Mononuclear cell (primary cell): Measurements from ENCODE around the gene RSPH3. TPM values are rescaled to one million over a fixed set of nuclear protein-coding genes. Genes with fewer than 3 reads are reported as not detected.
"Not testable (repeated sequence)": the region's sequence is repeated elsewhere in the genome, so short reads cannot be mapped to it uniquely, and the experiment has no call there.

Experiments
- H3K27me3 ChIP-seq: 2 replicates; pipeline ENCODE4 v1.6.0; 2011; ENCODE audit warnings: low read length, control low read depth; ENCODE audit not compliant: insufficient read depth
- H3K4me1 ChIP-seq: 2 replicates; pipeline ENCODE4 v1.5.1; 2011; ENCODE audit warnings: mild to moderate bottlenecking, low read length, control low read depth; ENCODE audit not compliant: insufficient read depth
- H3K4me3 ChIP-seq: 2 replicates; pipeline ENCODE4 v1.5.1; 2011; ENCODE audit warnings: mild to moderate bottlenecking, low read length, moderate library complexity
- H3K9me3 ChIP-seq: 2 replicates; pipeline ENCODE4 v1.5.1; 2011; ENCODE audit warnings: low read depth, mild to moderate bottlenecking, control low read depth, low read length
- total RNA-seq: library from RNA; depleted of rRNA; stranded (reverse); fragments of >200 nt; gene quantifications from one replicate; pipeline ENCODE4 v1.2.3, GENCODE V29; 2012

The RSPH3 gene
- 1.3 TPM for total RNA-seq

- Histone ChIP-seq H3K4me1 (peaks cover 24% of the 10 kb centered on the region), H3K9me3 (no peaks in the 10 kb centered on the region), H3K27me3 (no peaks in the 10 kb centered on the region), H3K4me3 (peak within 1 kb of the TSS; percentile 79)
Measured at GRCh38 chr6:158999666-159000403, at the start of gene RSPH3. TSS of gene RSPH3 (minus strand) at chr6:159000202. CDS start at chr6:158999550, 652 bp downstream.

GRCh38 chr6:159047891-159048685 is 48.1 kb upstream of the RSPH3 start:
- no peaks in the 10 kb centered on the region for H3K27me3 ChIP-seq
- H3K9me3 ChIP-seq, result no peaks in the 10 kb centered on the region
- H3K4me3 ChIP-seq, result no peak overlapping the region
- H3K4me1 ChIP-seq, result peaks cover 19% of the 10 kb centered on the region

GRCh38 chr6:159045801-159046200 is 45.8 kb upstream of the RSPH3 start:
- no peak overlapping the region for H3K4me3 ChIP-seq
- H3K4me1 ChIP-seq, result peaks cover 34% of the 10 kb centered on the region
- H3K27me3 ChIP-seq, result no peaks in the 10 kb centered on the region
- no peaks in the 10 kb centered on the region for H3K9me3 ChIP-seq

GRCh38 chr6:159044899-159045727 is 45.1 kb upstream of the RSPH3 start, which contains the start of gene TAGAP:
TSS of gene TAGAP (minus strand) at chr6:159044991. CDS start at chr6:159044146, 845 bp downstream.
- Histone ChIP-seq H3K27me3 (no peaks in the 10 kb centered on the region), H3K9me3 (no peaks in the 10 kb centered on the region), H3K4me1 (peaks cover 41% of the 10 kb centered on the region), H3K4me3 (peak within 1 kb of the TSS; percentile 93)

- Histone ChIP-seq H3K4me3 (peak overlapping the region; percentile 93), H3K27me3 (no peaks in the 10 kb centered on the region), H3K9me3 (no peaks in the 10 kb centered on the region), H3K4me1 (peaks cover 47% of the 10 kb centered on the region)
Measured at GRCh38 chr6:159043947-159044346, 43.9 kb upstream of the RSPH3 start.

GRCh38 chr6:159043251-159043650 is 43.2 kb upstream of the RSPH3 start:
- Histone ChIP-seq H3K9me3 (no peaks in the 10 kb centered on the region), H3K4me3 (peak overlapping the region; percentile 93), H3K27me3 (no peaks in the 10 kb centered on the region), H3K4me1 (peaks cover 54% of the 10 kb centered on the region)

- Histone ChIP-seq H3K4me3 (peak overlapping the region; percentile 93), H3K4me1 (peaks cover 58% of the 10 kb centered on the region), H3K9me3 (no peaks in the 10 kb centered on the region), H3K27me3 (no peaks in the 10 kb centered on the region)
Measured at GRCh38 chr6:159042826-159043181, 42.8 kb upstream of the RSPH3 start.

GRCh38 chr6:159042003-159042825 is 42.2 kb upstream of the RSPH3 start:
- no peaks in the 10 kb centered on the region for H3K27me3 ChIP-seq
- peaks cover 64% of the 10 kb centered on the region for H3K4me1 ChIP-seq
- no peaks in the 10 kb centered on the region for H3K9me3 ChIP-seq
- H3K4me3 ChIP-seq, result peak overlapping the region; percentile 93

- H3K9me3 ChIP-seq, result no peaks in the 10 kb centered on the region
- no peaks in the 10 kb centered on the region for H3K27me3 ChIP-seq
- peak overlapping the region; percentile 93 for H3K4me3 ChIP-seq
- peaks cover 74% of the 10 kb centered on the region for H3K4me1 ChIP-seq
Measured at GRCh38 chr6:159041181-159041580, 41.2 kb upstream of the RSPH3 start.

GRCh38 chr6:159039885-159040258 is 39.9 kb upstream of the RSPH3 start:
- Histone ChIP-seq H3K9me3 (no peaks in the 10 kb centered on the region), H3K4me1 (peaks cover 72% of the 10 kb centered on the region), H3K27me3 (no peaks in the 10 kb centered on the region), H3K4me3 (peak overlapping the region; percentile 93)

- Histone ChIP-seq H3K9me3 (no peaks in the 10 kb centered on the region), H3K4me3 (peak overlapping the region; percentile 93), H3K27me3 (no peaks in the 10 kb centered on the region), H3K4me1 (peaks cover 72% of the 10 kb centered on the region)
Measured at GRCh38 chr6:159038914-159039884, 39.2 kb upstream of the RSPH3 start.

- Histone ChIP-seq H3K4me1 (peaks cover 81% of the 10 kb centered on the region), H3K4me3 (peak overlapping the region; percentile 0)
- not testable (repeated sequence) for H3K9me3 ChIP-seq, H3K27me3 ChIP-seq
Measured at GRCh38 chr6:159038318-159038717, 38.3 kb upstream of the RSPH3 start.

GRCh38 chr6:159037756-159038290 is 37.8 kb upstream of the RSPH3 start:
- H3K4me1 ChIP-seq, result peaks cover 81% of the 10 kb centered on the region
- H3K4me3 ChIP-seq, result no peak overlapping the region
- no peaks in the 10 kb centered on the region for H3K9me3 ChIP-seq
- H3K27me3 ChIP-seq, result no peaks in the 10 kb centered on the region
